Mesendoderm (in vitro differentiated cells): ENCODE measurements around the gene NOM1.
"Not testable (repeated sequence)": the region's sequence is repeated elsewhere in the genome, so short reads cannot be mapped to it uniquely, and the experiment has no call there.

Source experiments
- DNase-seq: peaks from one replicate; pipeline ENCODE4 v3.0.0; 2013
- H2AK5ac ChIP-seq: 2 replicates; pipeline ENCODE4 v1.6.1; 2013; ENCODE audit warnings: low read length, inconsistent platforms
- H2BK120ac ChIP-seq: 2 replicates; pipeline ENCODE4 v1.6.1; 2013; ENCODE audit warnings: low read depth, mild to moderate bottlenecking, low read length, moderate library complexity, mixed read lengths
- H2BK15ac ChIP-seq: replicated peaks from 2 replicates; pipeline ENCODE4 v1.6.1; 2013; ENCODE audit warnings: low read depth, mild to moderate bottlenecking, moderate library complexity
- H2BK5ac ChIP-seq: 2 replicates; pipeline ENCODE4 v1.6.1; 2013; ENCODE audit warnings: low read length, inconsistent platforms
- H3K18ac ChIP-seq: 2 replicates; pipeline ENCODE4 v1.6.1; 2013; ENCODE audit warnings: mild to moderate bottlenecking, low read length, mixed read lengths
- H3K23ac ChIP-seq: one replicate; pipeline ENCODE4 v1.6.1; 2013; ENCODE audit warnings: low read length
- H3K27ac ChIP-seq: 2 replicates; pipeline ENCODE4 v1.5.1; 2013; ENCODE audit warnings: low read depth, mild to moderate bottlenecking, inconsistent platforms, low read length, moderate library complexity
- H3K27me3 ChIP-seq: 2 replicates; pipeline ENCODE4 v1.6.1; 2013; ENCODE audit warnings: low read length, control low read depth, mild to moderate bottlenecking, inconsistent platforms; ENCODE audit not compliant: insufficient read depth, poor library complexity
- H3K36me3 ChIP-seq: 2 replicates; pipeline ENCODE4 v1.6.1; 2013; ENCODE audit warnings: low read length, inconsistent platforms; ENCODE audit not compliant: control insufficient read depth, insufficient read depth
- H3K4ac ChIP-seq: one replicate; pipeline ENCODE4 v1.6.1; 2013; ENCODE audit warnings: low read depth, mild to moderate bottlenecking, low read length, moderate library complexity
- H3K4me1 ChIP-seq: 2 replicates; pipeline ENCODE4 v1.6.1; 2013; ENCODE audit warnings: low read depth, low read length, inconsistent platforms; ENCODE audit not compliant: control insufficient read depth
- H3K4me2 ChIP-seq: 2 replicates; pipeline ENCODE4 v1.6.1; 2013; ENCODE audit warnings: low read length
- H3K4me3 ChIP-seq: 2 replicates; pipeline ENCODE4 v1.5.1; 2013; ENCODE audit warnings: mild to moderate bottlenecking, low read length
- H3K56ac ChIP-seq: one replicate; pipeline ENCODE4 v1.6.1; 2013; ENCODE audit warnings: low read length
- H3K79me1 ChIP-seq: 2 replicates; pipeline ENCODE4 v1.6.1; 2013; ENCODE audit warnings: low read length, inconsistent platforms
- H3K79me2 ChIP-seq: 2 replicates; pipeline ENCODE4 v1.6.1; 2013; ENCODE audit warnings: mild to moderate bottlenecking, low read length; ENCODE audit not compliant: control insufficient read depth, insufficient read depth
- H3K9ac ChIP-seq: 2 replicates; pipeline ENCODE4 v1.6.1; 2013; ENCODE audit warnings: low read length, inconsistent platforms
- H4K5ac ChIP-seq: one replicate; pipeline ENCODE4 v1.6.1; 2013; ENCODE audit warnings: low read length
- H4K8ac ChIP-seq: one replicate; pipeline ENCODE4 v1.6.1; 2013; ENCODE audit warnings: low read depth, mild to moderate bottlenecking, control low read depth, low read length, moderate library complexity
- WGBS: extraction: QIAGEN DNeasy Blood & Tissue Kit; methylation state at CpG from one replicate; pipeline ENCODE4 v1.1.7; 2013; ENCODE audit warnings: low lambda C conversion rate, missing lambda C conversion rate; ENCODE audit not compliant: insufficient coverage; ENCODE audit errors: extremely low coverage; 5-methylcytosine and 5-hydroxymethylcytosine counted together

NOM1 gene

DNA sequence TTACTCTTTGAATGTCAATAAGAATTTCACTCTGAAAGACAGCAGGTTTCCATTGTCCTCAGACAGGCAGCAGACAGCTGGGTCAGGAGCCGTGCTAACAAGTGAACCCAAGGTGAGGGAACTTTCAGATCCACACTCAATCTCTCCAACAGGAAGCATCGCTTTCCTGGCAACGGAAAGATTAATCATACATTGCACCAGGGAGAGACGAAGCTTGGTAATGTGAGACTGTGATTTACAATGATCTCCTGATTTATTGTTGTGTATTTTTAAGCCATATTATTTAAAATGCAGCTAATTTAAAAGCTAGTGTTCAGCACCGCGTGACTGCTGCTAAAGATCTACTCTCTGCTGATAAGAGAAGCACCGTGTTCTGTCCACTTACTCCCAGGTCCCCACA is 17.5 kb upstream of the NOM1 start:
- H3K4ac ChIP-seq, result no peak overlapping the region
- H3K36me3 ChIP-seq, result no peaks in the 10 kb centered on the region
- H2BK15ac ChIP-seq, result no peak overlapping the region
- no peak overlapping the region for H2AK5ac ChIP-seq
- no peak overlapping the region for H4K5ac ChIP-seq
- H3K4me3 ChIP-seq, result no peak overlapping the region
- H2BK5ac ChIP-seq, result no peak overlapping the region
- H3K56ac ChIP-seq, result no peak overlapping the region
- no peak overlapping the region for H3K4me2 ChIP-seq
- H3K9ac ChIP-seq, result no peak overlapping the region
- no peak overlapping the region for H2BK120ac ChIP-seq
- no peak overlapping the region for H3K18ac ChIP-seq
- no peak overlapping the region for H3K23ac ChIP-seq
- no peaks in the 10 kb centered on the region for H3K79me1 ChIP-seq
- no peaks in the 10 kb centered on the region for H3K27me3 ChIP-seq
- no peaks in the 10 kb centered on the region for H3K79me2 ChIP-seq
- no peak for DNase-seq
- WGBS, result no CpG with 5 or more reads among the region's 7 CpGs
- no peak overlapping the region for H3K27ac ChIP-seq
- no peaks in the 10 kb centered on the region for H3K4me1 ChIP-seq
- no peak overlapping the region for H4K8ac ChIP-seq

DNA sequence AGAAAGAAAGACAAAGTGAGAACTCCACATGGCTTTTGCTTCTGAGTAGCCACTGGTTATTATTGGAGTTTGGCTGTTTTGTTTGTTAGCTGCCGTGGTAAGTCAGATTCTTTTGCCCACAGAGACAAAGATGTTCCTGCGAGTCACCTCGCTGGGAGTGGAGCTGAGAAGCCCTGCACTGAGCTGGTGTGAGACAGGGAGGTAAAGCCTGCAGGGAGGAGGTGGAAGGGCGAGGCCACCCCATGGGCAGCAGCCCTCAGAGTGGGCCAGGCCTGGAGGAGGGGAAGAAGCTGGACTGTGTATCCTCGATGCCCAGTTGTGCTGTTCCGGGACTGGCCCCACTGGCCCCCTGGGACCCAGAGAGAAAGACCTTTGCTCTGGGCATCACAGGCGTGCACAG is 14.3 kb upstream of the NOM1 start:
- H2BK15ac ChIP-seq, result no peak overlapping the region
- H3K79me1 ChIP-seq, result no peaks in the 10 kb centered on the region
- no peak overlapping the region for H2BK120ac ChIP-seq
- no peaks in the 10 kb centered on the region for H3K4me1 ChIP-seq
- no peak overlapping the region for H4K5ac ChIP-seq
- no peak overlapping the region for H3K9ac ChIP-seq
- no peak for DNase-seq
- H3K4ac ChIP-seq, result no peak overlapping the region
- no peak overlapping the region for H3K4me3 ChIP-seq
- no CpG with 5 or more reads among the region's 7 CpGs for WGBS
- H3K36me3 ChIP-seq, result no peaks in the 10 kb centered on the region
- H3K27ac ChIP-seq, result no peak overlapping the region
- no peak overlapping the region for H3K56ac ChIP-seq
- H3K79me2 ChIP-seq, result no peaks in the 10 kb centered on the region
- H3K18ac ChIP-seq, result no peak overlapping the region
- no peak overlapping the region for H3K4me2 ChIP-seq
- no peak overlapping the region for H3K23ac ChIP-seq
- H2BK5ac ChIP-seq, result no peak overlapping the region
- H4K8ac ChIP-seq, result no peak overlapping the region
- no peak overlapping the region for H2AK5ac ChIP-seq
- H3K27me3 ChIP-seq, result no peaks in the 10 kb centered on the region

DNA sequence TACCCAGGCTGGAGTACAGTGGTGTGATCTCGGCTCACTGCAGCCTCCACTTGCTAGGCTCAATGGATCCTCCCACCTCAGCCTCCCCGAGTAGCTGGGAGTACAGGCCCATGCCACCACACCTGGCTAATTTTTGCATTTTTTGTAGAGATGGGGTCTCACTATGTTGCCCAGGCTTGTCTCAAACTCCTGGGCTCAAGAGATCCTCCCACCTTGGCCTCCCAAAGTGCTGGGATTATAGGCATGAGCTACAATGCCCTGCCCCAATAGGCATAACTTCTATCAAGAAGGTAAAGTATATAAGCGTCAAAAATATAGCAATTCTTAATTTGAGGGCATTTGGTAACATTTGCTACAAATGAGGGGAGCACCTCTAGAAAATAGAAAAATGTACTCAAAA is 12.7 kb upstream of the NOM1 start:
- H3K4ac ChIP-seq, H3K18ac ChIP-seq, H2BK15ac ChIP-seq, H3K27me3 ChIP-seq, H2BK5ac ChIP-seq, H4K8ac ChIP-seq, H3K36me3 ChIP-seq, H3K4me1 ChIP-seq, H3K56ac ChIP-seq, H2AK5ac ChIP-seq, H2BK120ac ChIP-seq, H3K4me2 ChIP-seq, H3K79me1 ChIP-seq, DNase-seq, H4K5ac ChIP-seq, H3K4me3 ChIP-seq, H3K27ac ChIP-seq, H3K23ac ChIP-seq, H3K9ac ChIP-seq, H3K79me2 ChIP-seq: not testable (repeated sequence)
- no CpG with 5 or more reads among the region's 3 CpGs for WGBS

DNA sequence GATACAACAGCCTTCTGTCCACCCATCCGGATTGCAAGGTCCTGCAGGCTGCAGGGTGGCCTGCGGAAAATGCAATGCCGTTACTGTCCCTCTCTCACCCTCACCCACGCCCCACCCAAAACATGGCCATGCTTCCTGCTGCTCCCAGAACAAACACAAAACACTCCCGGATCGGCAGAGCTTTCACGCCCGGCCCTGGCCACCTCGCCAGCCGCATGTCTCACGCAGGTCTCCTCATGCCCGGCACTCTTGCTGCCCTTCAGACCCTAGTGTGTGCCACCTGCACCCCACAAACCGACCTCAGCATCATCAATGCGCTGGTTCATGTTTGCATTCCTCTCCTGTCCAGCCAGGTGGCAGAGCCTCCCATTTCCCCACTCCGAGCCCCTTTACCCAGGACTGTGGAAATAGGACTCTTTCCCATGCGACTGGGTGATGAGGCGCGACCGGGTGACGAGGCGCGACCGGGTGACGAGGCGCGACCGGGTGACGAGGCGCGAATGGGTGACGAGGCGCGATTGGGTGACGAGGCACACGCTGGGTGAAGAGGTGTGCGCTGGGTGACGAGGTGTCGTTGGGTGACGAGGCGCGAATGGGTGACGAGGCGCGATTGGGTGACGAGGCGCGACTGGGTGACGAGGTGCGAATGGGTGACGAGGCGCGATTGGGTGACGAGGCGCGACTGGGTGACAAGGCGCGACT is 8.9 kb upstream of the NOM1 start:
- no peak overlapping the region for H3K9ac ChIP-seq
- H2BK120ac ChIP-seq, result no peak overlapping the region
- no peaks in the 10 kb centered on the region for H3K27me3 ChIP-seq
- H3K79me1 ChIP-seq, result no peaks in the 10 kb centered on the region
- H3K79me2 ChIP-seq, result no peaks in the 10 kb centered on the region
- no peak overlapping the region for H3K56ac ChIP-seq
- H4K5ac ChIP-seq, result no peak overlapping the region
- no peak overlapping the region for H3K23ac ChIP-seq
- no peak overlapping the region for H4K8ac ChIP-seq
- H3K36me3 ChIP-seq, result no peaks in the 10 kb centered on the region
- H3K18ac ChIP-seq, result no peak overlapping the region
- no peak overlapping the region for H3K27ac ChIP-seq
- H3K4ac ChIP-seq, result no peak overlapping the region
- H2BK15ac ChIP-seq, result no peak overlapping the region
- no peaks in the 10 kb centered on the region for H3K4me1 ChIP-seq
- H3K4me2 ChIP-seq, result no peak overlapping the region
- no peak overlapping the region for H3K4me3 ChIP-seq
- DNase-seq, result no peak
- H2AK5ac ChIP-seq, result no peak overlapping the region
- WGBS, result no CpG with 5 or more reads among the region's 57 CpGs
- H2BK5ac ChIP-seq, result no peak overlapping the region

GRCh38 chr7:156941393-156942182 is 7.9 kb upstream of the NOM1 start:
- Histone ChIP-seq H4K8ac (no peak overlapping the region), H3K56ac (no peak overlapping the region), H3K4ac (no peak overlapping the region), H2AK5ac (no peak overlapping the region), H3K4me3 (no peak overlapping the region), H3K27me3 (no peaks in the 10 kb centered on the region), H3K4me2 (no peak overlapping the region), H3K18ac (no peak overlapping the region), H3K27ac (no peak overlapping the region), H3K4me1 (no peaks in the 10 kb centered on the region), H3K9ac (no peak overlapping the region), H3K23ac (no peak overlapping the region), H2BK15ac (no peak overlapping the region), H2BK5ac (no peak overlapping the region), H3K79me2 (no peaks in the 10 kb centered on the region), H4K5ac (no peak overlapping the region), H3K79me1 (no peaks in the 10 kb centered on the region), H2BK120ac (no peak overlapping the region), H3K36me3 (no peaks in the 10 kb centered on the region)
- DNase-seq, result no peak
- 100% methylated on average over 4 of the region's 92 CpGs for WGBS
